K562 treated with DMSO at 1 percent for 24 hours (cell line): ENCODE measurements around the gene COL21A1. TPM values are rescaled to one million over a fixed set of nuclear protein-coding genes. Genes with fewer than 3 reads are reported as not detected.

ENCODE experiments used
- total RNA-seq: library from RNA; unstranded; fragments of 300-600 nt; gene quantifications from 2 replicates; pipeline ENCODE4 v1.2.3, GENCODE V29; 2022; ENCODE audit warnings: low read depth; ENCODE audit not compliant: insufficient read depth

COL21A1 gene
- 0.21 and 0.22 TPM in 2 replicates for total RNA-seq

DNA sequence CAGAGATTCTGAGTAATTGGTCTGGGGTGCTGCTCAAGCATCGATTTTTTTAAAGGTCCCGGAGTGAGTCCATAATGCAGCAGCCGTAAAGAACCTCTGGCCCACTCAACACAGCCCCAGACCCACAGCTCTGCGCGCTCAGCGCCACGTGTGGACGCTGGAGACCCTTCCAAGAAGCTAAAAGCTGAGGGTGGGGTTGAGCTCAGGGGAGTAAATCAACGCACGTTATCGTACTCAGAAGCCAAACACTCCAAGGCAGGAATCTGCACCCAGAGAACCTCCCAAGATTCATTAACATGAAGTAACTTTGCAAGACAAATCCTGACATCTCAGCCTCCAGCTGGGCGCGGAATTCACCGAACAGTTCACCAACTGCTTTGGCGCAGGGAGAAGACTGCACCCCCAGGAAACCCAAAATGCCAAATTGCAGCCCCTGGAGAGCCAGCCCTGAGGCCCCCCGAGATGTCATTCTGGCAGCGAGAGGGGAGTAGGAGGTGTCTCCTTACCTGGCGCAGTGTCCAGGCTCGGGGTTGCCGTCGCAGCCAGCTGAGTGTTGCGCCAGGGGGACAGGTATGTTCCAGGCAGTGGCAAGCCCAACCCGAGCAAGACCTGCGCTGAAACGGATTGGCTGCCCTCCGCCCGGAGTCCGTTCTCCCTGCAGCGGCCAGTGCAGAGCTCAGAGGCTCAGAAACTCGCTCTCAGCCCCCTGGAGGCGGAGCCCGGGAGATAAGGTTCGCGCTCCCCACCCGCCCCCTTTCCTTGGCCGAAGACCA lies at the start of gene COL21A1:
TSS of gene COL21A1 (minus strand) at position 700 of the 773 bp plus-strand sequence. CDS start 64,962 bp downstream, outside the sequence.

